GM18951 (cell line): ENCODE data around the gene TRA2B.

Experiments
- POLR2A ChIP-seq: IDR thresholded peaks from 4 replicates; pipeline ENCODE4 v1.6.1; 2011; ENCODE audit warnings: mild to moderate bottlenecking; ENCODE audit not compliant: insufficient read length, insufficient read depth; ENCODE audit errors: extremely low read depth
- in situ Hi-C: fragments of 300-500 bp; cut with MboI; formaldehyde crosslinking; loops from one replicate; pipeline ENCODE4 v1.12.0; 2022; ENCODE audit warnings: low sequenced_read_pairs, mixed read lengths, inconsistent platforms; ENCODE audit not compliant: unreplicated experiment

Gene TRA2B

GRCh38 chr3:185940951-185941350, 3.1 kb upstream of the TRA2B start:
- TF ChIP-seq POLR2A: no peak
- in situ Hi-C loops: no loop called here

- in situ Hi-C loops: no loop called here
- TF ChIP-seq POLR2A: no peak
Measured at GRCh38 chr3:185939721-185940120, 1.9 kb upstream of the TRA2B start.

- in situ Hi-C loops: no loop called here
- TF ChIP-seq POLR2A: no peak
Measured at GRCh38 chr3:185936814-185937688, 763 bp downstream of the TRA2B start.

- in situ Hi-C loops: no loop called here
Measured at GRCh38 chr3:185936273-185936629, 1.6 kb downstream of the TRA2B start.

GRCh38 chr3:185935465-185936272, 2.1 kb downstream of the TRA2B start:
- TF ChIP-seq POLR2A: no peak
- in situ Hi-C loops: no loop called here

More at GRCh38 chr3:185936273-185936629, 1.6 kb downstream of the TRA2B start:
- TF ChIP-seq POLR2A: no peak

GRCh38 chr3:185934767-185935464, 2.9 kb downstream of the TRA2B start:
- in situ Hi-C loops: no loop called here
- TF ChIP-seq POLR2A: no peak

- in situ Hi-C loops: no loop called here
- no peak for TF ChIP-seq POLR2A
Measured at GRCh38 chr3:185934174-185934557, 3.6 kb downstream of the TRA2B start.

- in situ Hi-C loops: no loop called here
- TF ChIP-seq POLR2A: no peak
Measured at GRCh38 chr3:185933374-185934173, 4.2 kb downstream of the TRA2B start.

GRCh38 chr3:185931777-185932612, 5.8 kb downstream of the TRA2B start:
- no peak for TF ChIP-seq POLR2A
- in situ Hi-C loops: no loop called here

- TF ChIP-seq POLR2A: no peak
- in situ Hi-C loops: no loop called here
Measured at GRCh38 chr3:185930393-185931107, 7.3 kb downstream of the TRA2B start.
